Esophagus muscularis mucosa (tissue), 4 donors: ENCODE measurements around the gene THAP10. TPM values are rescaled to one million over a fixed set of nuclear protein-coding genes. Genes with fewer than 3 reads are reported as not detected.

Experiments used
- DNase-seq: peaks from one replicate; pipeline ENCODE4 v3.0.0-alpha.2; 2017; ENCODE audit errors: extremely low spot score
- H3K27ac ChIP-seq, 4 donors: fragments of 200-600 bp; sonication (generic); replicated peaks in 1 of 4; 1 replicate in 3 of 4; 2 replicates in 1 of 4; pipeline ENCODE4 v1.5.1; 2016 to 2019; ENCODE audit warnings: mild to moderate bottlenecking in 1 of 4
- H3K27me3 ChIP-seq, 4 donors: fragments of 200-600 bp; sonication (generic); one replicate each; pipeline versions ENCODE4 v1.5.1 to v1.6.0; 2016 to 2019
- H3K36me3 ChIP-seq, 4 donors: fragments of 200-600 bp; sonication (generic); one replicate each; pipeline ENCODE4 v1.5.1; 2016 to 2019
- H3K4me1 ChIP-seq, 4 donors: fragments of 200-600 bp; sonication (generic); one replicate each; pipeline ENCODE4 v1.5.1; 2016 to 2019
- H3K4me3 ChIP-seq, 4 donors: fragments of 200-600 bp; sonication (generic); 1 replicate in 2 of 4; 2 replicates in 2 of 4; pipeline ENCODE4 v1.5.1; 2016 to 2019; ENCODE audit warnings: mild to moderate bottlenecking in 4 of 4, moderate library complexity in 1 of 4
- H3K9me3 ChIP-seq, 4 donors: fragments of 200-600 bp; sonication (generic); 1 replicate in 3 of 4; 2 replicates in 1 of 4; pipeline ENCODE4 v1.5.1; 2016 to 2019
- EP300 ChIP-seq: sonication (generic); formaldehyde crosslinking; IDR thresholded peaks from one replicate; pipeline ENCODE4 v1.6.1; 2017; ENCODE audit warnings: antibody characterized with exemption
- POLR2A ChIP-seq: fragments of 450-650 bp; IDR thresholded peaks from one replicate; pipeline ENCODE4 v1.6.1; 2017; ENCODE audit warnings: antibody characterized with exemption, moderate library complexity, mild to moderate bottlenecking, low read depth
- POLR2AphosphoS5 ChIP-seq, 2 donors: sonication (generic); formaldehyde crosslinking; IDR thresholded peaks; one replicate each; pipeline ENCODE4 v1.6.1; 2017; ENCODE audit warnings: antibody characterized with exemption in 2 of 2
- WGBS: methylation state at CpG from one replicate; pipeline ENCODE4 v1.1.5; 2018; 5-methylcytosine and 5-hydroxymethylcytosine counted together
- intact Hi-C: fragments of 100-400 bp; cut with DNase I; formaldehyde crosslinking; loops from one replicate; pipeline ENCODE4 v1.15.1; 2023
- total RNA-seq, 4 donors: library from RNA; depleted of rRNA; stranded (reverse); fragments of >200 nt; gene quantifications; one replicate each; pipeline versions ENCODE4 v1.1.0 to v1.2.1, GENCODE V29; 2016
- TF ChIP-seq, protein P1 (sequence below), 3 experiments: fragments of 200-600 bp in 2 of 3; fragments of 450-650 bp in 1 of 3; sonication (generic) in 2 of 3; IDR thresholded peaks; one replicate each; pipeline ENCODE4 v1.5.1; 2017 to 2019; ENCODE audit warnings: antibody characterized with exemption in 3 of 3, mild to moderate bottlenecking in 2 of 3, moderate library complexity in 1 of 3

Gene THAP10
- total RNA-seq, 4 donors from 2014 or later = 1.3 to 3.4 (median 2.5) TPM

DNA sequence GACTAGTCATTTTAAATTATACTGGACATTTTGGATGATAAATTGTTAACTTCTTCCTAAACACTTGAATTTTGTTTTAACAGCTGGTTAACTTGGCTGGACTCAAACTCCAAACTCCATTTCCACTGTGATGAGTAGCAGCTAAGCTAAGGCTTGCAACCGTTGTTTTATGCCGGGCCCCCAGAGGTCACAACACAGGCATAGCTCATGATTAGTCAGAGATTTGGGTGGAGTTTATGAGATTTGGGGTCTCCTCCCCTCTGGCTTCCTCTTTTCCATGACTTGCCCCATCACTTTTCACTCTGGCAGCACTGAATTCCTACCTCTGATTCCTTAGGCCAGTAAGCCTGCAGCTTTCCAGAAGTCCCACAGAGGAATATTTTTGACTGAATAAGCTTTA lies 12.8 kb downstream of the THAP10 start:
- no peak for DNase-seq
- H3K27me3 ChIP-seq = no peaks in the 10 kb centered on the region
- WGBS = 78% methylated on average over 2 of the region's 2 CpGs
- H3K4me3 ChIP-seq = no peak overlapping the region
- H3K36me3 ChIP-seq = no peaks in the 10 kb centered on the region
- H3K9me3 ChIP-seq = no peaks in the 10 kb centered on the region
- no peak overlapping the region for H3K27ac ChIP-seq
- intact Hi-C loops = no loop called here
- peaks cover 0 to 2% (median 0%) of the 10 kb centered on the region in 4 donors for H3K4me1 ChIP-seq
- TF ChIP-seq POLR2AphosphoS5 (IDR thresholded peaks at IDR 0.05) = no peak
- TF ChIP-seq EP300 = no peak
- no peak for TF ChIP-seq POLR2A
- TF ChIP-seq, protein P1, sequence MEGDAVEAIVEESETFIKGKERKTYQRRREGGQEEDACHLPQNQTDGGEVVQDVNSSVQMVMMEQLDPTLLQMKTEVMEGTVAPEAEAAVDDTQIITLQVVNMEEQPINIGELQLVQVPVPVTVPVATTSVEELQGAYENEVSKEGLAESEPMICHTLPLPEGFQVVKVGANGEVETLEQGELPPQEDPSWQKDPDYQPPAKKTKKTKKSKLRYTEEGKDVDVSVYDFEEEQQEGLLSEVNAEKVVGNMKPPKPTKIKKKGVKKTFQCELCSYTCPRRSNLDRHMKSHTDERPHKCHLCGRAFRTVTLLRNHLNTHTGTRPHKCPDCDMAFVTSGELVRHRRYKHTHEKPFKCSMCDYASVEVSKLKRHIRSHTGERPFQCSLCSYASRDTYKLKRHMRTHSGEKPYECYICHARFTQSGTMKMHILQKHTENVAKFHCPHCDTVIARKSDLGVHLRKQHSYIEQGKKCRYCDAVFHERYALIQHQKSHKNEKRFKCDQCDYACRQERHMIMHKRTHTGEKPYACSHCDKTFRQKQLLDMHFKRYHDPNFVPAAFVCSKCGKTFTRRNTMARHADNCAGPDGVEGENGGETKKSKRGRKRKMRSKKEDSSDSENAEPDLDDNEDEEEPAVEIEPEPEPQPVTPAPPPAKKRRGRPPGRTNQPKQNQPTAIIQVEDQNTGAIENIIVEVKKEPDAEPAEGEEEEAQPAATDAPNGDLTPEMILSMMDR (IDR thresholded peaks at IDR 0.05) = no peak

- Histone ChIP-seq H3K36me3 (no peaks in the 10 kb centered on the region), H3K9me3 (no peaks in the 10 kb centered on the region), H3K4me1 (peaks cover 0 to 2% (median 0%) of the 10 kb centered on the region in 4 donors), H3K4me3 (no peak overlapping the region), H3K27ac (no peak overlapping the region), H3K27me3 (no peaks in the 10 kb centered on the region)
- intact Hi-C loops = no loop called here
- no peak for DNase-seq
- WGBS = 80% methylated on average over 2 of the region's 2 CpGs
- TF ChIP-seq, protein P1 (IDR thresholded peaks at IDR 0.05) = no peak
- TF ChIP-seq POLR2A = no peak
- TF ChIP-seq EP300 = no peak
- no peak for TF ChIP-seq POLR2AphosphoS5 (IDR thresholded peaks at IDR 0.05)
These were observed 15.6 kb downstream of the THAP10 start for GRCh38 chr15:70876683-70877082.

DNA sequence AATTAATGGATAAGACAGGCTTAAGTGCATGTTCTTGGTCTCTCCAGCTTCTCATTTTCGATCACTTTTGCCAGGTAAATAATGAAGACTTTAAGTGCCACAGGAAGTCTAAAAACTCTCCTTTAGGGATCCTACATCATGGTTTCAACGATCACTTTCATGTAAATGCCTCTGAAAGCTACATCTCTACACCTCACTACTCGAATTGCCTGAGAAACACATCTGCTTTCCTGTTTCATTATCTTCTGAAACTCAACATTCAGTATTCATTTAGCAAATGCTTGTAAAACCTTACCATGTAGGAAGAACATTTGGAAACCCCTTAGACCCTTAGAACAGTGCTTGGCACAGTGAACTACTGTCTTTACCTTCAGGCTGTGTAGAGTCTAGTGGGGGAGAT lies 16.2 kb downstream of the THAP10 start:
- no peak for DNase-seq
- H3K36me3 ChIP-seq = no peaks in the 10 kb centered on the region
- no peak overlapping the region for H3K27ac ChIP-seq
- H3K9me3 ChIP-seq = no peaks in the 10 kb centered on the region
- 78% methylated on average over 3 of the region's 3 CpGs for WGBS
- no peak for TF ChIP-seq EP300
- TF ChIP-seq POLR2A = no peak
- TF ChIP-seq POLR2AphosphoS5 (IDR thresholded peaks at IDR 0.05) = no peak
- TF ChIP-seq, protein P1 (IDR thresholded peaks at IDR 0.05) = no peak
- H3K27me3 ChIP-seq = no peaks in the 10 kb centered on the region
- intact Hi-C loops = no loop called here
- H3K4me1 ChIP-seq = peaks cover 0 to 2% (median 0%) of the 10 kb centered on the region in 4 donors
- H3K4me3 ChIP-seq = no peak overlapping the region

- DNase-seq = no peak
- Histone ChIP-seq H3K9me3 (no peaks in the 10 kb centered on the region), H3K27me3 (no peaks in the 10 kb centered on the region), H3K36me3 (no peaks in the 10 kb centered on the region), H3K4me1 (peaks cover under 1 to 8% (median 6%) of the 10 kb centered on the region in 4 donors), H3K4me3 (no peak overlapping the region), H3K27ac (no peak overlapping the region)
- WGBS = 72% methylated on average over 7 of the region's 7 CpGs
- TF ChIP-seq POLR2A = no peak
- TF ChIP-seq, protein P1 (IDR thresholded peaks at IDR 0.05) = peak; percentile 44 to 56 (median 54)
- intact Hi-C loops = loop anchor here (2.0 kb wide), 1 partner anchor 50 kb away; no protein-coding TSS in a partner anchor
These were observed 17.0 kb downstream of the THAP10 start for GRCh38 chr15:70875001-70875782.
